NCI-H2081 (cell line): ENCODE measurements around the gene RIOK3.
A peak's percentile ranks its signal among the peaks of the same experiment; 100 is the strongest.
"Not testable (repeated sequence)": the region's sequence is repeated elsewhere in the genome, so short reads cannot be mapped to it uniquely, and the experiment has no call there.

ENCODE experiments used
- DNase-seq, 2 experiments: peaks; one replicate each; lab custom pipeline; 2025; lab: John Stamatoyannopoulos, UW

The RIOK3 gene

DNA sequence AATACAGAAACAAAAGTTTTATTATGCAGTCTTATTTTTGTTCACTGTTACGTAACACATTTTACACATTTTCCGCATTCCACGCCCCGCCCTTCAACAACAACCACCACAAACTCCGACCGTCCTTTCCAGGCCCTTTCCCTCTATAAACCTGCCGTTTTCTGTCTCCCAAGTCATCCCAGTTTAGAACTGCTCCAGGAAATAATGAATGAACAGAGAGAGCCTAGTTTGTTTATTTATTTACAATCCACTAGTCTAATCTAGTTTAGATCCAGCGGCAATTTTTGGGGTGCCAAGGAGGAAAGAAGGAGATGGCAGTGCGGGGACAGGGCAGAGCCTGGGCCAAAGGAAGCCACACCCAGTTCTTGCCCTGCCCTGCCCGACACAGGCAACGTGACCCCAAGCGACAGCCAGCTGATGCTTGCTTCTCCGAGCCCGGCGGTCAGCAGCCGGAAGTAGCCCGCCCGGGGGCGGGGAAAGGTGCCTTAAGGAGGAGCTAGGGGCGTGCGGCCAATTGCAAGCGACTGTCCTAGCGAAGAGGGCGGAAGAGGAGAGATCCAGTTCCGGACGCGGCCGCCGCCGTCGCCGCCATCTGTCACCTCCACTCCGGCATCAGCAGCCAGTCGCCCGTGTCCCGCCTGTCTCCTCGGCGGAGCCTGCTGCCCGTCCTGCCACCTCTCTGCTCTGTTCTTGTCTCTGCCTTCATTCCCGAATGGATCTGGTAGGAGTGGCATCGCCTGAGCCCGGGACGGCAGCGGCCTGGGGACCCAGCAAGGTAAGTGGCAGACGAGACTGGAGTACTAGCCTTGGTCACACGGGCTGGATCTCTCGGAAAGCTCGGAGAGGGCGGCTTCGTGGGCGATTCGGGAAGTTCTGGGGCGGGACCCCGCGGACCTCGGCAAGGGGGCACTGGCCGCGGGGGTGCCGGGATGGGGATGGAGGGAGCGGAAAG is at the start of gene RIOK3:
RIOK3 (plus strand) TSS at position 560 of the 952 bp plus-strand sequence; CDS start at position 713, 153 bp downstream.
- peak; percentile 91 to 96 for DNase-seq

DNA sequence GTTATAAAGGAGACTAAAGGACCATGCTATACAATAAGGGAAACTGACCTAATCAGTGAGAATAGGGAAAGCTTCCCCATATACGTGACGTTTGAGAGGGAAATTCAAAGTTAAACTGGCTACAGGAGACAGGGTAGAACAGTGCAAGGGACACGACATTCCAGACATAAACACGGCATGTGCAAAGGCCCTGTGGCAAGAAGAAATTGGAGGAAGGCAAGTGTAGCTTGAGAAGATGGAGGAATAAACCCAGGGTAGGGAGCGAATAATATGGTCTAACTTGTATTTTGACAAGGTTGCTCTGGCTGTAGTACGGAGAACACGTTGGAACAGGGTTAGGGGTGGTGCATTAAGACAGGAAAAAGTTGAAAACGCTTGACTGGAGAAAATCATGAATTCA is 49.8 kb upstream of the RIOK3 start:
- DNase-seq: no peak

DNA sequence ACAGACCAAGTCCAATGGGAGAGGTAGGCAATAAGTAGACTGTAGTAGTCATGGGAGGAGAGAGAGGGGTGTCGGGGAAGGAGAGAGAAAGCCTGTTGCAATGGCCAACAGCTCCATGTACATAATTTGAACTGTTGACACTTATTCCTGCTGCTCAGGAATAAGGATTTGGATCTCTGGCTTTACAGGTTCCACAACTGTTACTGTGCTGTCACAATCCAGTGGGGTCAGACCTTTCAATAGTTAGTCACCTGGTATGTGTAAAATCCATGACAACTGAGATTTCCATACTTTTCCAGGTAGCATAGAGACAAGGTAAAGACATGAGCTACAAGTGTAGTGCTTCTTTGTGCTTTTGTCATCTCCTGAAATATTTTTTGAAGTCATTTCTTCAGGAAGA is 47.5 kb upstream of the RIOK3 start:
- DNase-seq: no peak

DNA sequence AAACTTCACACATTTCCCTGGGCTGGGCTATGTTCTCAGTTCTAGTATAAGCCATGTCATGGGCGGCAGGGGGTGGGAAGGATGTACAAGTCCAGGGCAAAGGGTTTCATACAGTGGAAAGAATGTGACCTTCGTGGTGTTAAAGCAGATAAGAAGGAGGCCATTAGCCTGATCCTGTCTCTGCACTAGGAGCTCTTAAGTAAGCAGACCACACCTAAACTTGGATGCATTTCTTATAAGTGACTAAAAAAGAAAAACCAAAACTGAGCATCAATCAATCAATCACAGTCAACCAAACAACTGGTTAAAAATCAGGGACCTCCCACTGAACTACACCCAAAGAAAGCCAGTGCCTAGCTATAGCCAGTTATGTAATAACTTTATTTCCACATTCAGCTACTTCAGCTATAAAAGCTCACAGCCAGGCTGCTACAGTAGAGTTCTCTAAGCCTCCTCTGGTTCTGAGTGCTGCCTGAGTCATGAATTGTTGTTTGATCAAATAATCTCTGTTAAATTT is 46.8 kb upstream of the RIOK3 start:
- DNase-seq: no peak

DNA sequence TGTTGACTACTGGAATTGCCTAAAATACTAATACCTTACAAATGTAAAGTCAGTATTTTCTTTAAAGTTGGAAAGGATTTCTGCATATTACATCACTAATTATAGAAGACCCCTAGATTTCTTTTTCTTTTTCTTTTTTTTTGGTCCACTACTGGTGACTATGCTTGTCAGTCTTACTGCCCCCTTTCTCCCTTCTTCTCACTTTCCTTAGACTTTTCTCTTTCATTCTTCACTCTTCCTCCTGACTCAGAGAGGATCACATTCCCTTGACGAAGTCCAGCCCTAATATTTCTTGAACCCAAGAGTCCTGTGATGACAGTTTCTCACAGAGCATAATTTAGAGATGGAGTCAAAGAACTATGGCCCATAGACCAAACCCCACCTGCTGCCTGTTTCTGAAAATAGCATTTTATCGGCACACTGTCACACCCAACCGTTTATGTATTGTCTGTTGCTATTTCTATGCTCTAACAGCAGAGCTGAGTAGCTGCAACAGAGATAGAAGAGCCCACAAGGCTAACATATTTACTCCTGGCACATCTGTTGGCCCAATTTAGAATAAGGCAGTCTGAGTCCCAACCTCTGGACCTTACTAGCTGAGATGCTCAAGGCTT is 40.6 kb upstream of the RIOK3 start:
- no peak for DNase-seq

- DNase-seq: no peak
Observed at GRCh38 chr18:23415515-23415914, 37.6 kb upstream of the RIOK3 start.

- DNase-seq: no peak
Observed at GRCh38 chr18:23416298-23416697, 36.8 kb upstream of the RIOK3 start.

- DNase-seq: no peak
Observed at GRCh38 chr18:23421277-23421676, 31.8 kb upstream of the RIOK3 start.

DNA sequence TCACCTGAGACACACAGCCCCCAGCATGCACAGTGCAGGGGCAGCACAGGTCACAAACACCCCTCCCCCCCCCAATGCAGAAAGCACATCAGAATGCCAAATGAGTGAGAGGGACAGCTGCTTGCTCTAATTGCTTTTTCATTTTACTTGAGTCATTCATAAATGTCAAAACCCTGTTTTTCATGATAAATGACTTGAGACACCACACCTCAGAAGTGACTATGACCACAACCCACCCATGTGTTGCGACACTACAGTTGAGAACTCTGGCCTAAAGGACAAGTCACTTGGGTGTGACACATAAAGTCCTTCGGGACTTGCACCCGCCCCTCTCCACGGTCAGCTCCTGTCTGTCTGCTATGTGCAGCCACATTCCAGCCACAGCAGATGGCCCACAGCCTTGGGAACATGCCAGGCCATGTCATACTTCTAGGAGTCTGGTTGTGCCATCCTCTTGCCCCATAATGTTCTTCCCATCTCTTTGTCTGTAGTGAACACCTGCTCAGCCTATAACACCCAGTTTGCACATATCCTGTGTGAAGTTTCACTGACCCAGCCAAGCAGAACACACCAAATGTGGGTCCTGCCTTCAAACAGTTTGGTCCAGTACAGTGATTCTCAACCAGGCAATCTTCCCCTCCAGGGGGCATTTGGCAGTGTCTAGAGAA is 30.2 kb upstream of the RIOK3 start:
- DNase-seq: no peak

DNA sequence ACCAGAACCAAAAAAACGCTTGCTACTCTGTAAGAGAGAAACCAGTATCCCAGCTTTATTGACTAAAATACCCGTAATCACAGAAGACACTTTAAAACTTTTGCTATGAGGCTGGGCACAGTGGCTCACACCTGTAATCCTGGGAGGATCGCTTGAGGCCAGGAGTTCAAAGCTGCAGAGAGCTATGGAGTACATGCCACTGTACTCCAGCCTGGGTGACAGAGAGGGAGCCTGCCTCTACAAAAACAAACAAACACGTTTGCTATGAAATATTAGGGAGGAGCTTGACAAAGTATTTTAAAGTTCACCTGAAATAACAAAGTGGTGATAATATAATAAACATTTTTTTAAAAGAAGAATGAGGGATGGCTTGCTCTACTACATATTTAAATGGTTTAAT is 28.5 kb upstream of the RIOK3 start:
- DNase-seq: no peak

- DNase-seq: no peak
Observed at GRCh38 chr18:23428821-23429220, 24.3 kb upstream of the RIOK3 start.

- DNase-seq: not testable (repeated sequence)
Observed at GRCh38 chr18:23429538-23429937, 23.5 kb upstream of the RIOK3 start.

DNA sequence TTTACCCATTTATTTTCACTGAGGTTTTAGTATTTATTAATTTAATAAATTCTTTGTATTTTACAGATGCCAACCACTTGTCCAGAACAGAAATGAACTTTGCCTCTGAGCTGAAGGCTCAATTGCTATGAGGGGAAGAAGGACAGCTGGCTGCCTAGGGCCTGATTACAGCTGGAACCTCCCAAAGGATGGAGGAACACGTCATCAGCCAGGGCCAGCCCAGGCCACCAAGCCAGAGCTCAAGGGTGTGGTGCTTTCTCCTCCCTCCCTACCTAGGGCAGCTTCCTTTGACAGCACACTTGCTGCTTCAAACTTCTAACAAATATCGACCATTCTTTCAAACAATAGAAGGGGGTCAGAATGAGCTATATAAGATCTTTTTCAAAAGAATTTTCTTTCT is 19.7 kb upstream of the RIOK3 start:
- DNase-seq: no peak

DNA sequence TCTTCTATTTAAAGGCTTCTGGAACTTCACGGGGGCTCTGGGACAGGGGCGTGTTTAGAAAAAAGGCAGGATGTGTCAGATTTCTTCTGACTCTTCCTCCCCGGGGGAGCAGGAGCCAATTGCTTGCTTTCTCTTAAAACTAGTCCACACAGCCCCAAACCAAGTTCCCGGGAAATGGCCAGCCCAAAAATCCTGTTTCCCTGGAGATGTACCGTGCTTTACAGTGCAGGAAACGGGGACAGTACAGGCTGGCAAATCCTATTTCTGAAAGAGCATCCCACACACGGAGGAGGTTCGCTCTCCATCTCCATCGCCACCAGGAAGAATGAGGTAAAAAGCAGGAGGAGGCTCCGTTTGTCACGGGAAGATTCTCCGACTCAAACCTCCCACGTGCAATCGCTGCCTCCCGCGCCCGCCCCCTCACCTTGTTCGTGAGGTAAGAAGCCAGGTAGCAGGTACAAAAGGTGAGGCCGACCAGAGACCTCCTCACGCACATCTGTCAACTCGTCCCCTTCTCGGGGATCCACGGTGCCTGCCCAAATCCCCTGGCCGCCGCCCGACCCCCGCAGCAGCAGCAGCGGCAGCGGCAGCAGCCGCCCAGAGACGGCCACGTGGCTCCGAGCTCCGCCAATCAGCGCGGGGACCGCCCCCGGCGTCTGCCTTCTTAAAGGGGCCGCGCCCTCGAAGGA is 15.6 kb upstream of the RIOK3 start:
- DNase-seq: peak; percentile 69 to 80

DNA sequence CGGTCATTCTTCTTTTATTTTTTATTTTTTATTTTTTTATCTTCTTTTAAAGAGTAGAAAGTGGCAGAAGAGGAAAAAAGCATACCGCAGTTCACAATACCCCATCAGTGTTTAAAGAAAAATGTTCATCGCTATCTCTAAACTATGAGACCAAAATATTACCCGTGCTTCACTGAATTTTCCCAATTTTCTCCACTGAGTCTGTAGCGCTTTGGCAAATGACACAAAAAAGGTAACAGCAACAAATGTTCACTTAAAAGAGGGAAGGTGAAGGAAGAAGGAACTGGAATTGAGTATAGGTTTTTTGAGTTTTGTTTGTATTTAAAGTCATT is 15.1 kb upstream of the RIOK3 start:
- no peak for DNase-seq

DNA sequence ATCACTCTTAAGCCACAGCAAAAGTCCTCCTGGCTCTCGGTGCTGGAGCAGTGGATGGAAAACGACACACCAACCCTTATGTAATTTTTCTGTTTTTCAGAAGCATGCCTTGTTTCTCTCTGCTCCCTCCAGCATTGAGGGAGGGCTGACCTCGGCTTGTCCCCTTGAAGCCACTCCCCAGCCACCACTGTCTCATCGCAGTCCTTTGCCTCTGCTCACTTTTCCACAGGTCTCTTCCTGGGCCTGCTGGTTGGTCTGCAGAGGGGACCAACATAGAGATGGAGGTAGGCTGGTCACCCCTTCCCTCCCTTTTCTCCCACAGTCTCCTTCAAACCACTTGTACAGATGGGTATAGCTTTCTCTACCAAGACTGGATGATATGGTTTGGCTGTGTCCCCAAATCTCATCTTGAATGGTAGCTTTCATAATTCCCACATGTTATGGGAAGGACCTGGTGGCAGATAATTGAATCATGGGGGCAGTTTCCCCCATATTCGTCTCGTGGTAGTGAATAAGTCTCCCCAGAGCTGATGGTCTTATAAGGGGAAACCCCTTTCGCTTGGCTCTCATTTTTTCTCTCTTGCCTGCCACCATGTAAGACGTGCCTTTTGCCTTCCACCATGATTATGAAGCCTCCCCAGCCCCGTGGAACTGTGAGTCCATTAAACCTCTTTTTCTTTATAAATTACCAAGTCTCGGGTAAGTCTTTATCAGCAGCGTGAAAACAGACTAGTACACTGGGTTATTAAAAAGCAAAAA is 14.3 kb upstream of the RIOK3 start:
- no peak for DNase-seq

DNA sequence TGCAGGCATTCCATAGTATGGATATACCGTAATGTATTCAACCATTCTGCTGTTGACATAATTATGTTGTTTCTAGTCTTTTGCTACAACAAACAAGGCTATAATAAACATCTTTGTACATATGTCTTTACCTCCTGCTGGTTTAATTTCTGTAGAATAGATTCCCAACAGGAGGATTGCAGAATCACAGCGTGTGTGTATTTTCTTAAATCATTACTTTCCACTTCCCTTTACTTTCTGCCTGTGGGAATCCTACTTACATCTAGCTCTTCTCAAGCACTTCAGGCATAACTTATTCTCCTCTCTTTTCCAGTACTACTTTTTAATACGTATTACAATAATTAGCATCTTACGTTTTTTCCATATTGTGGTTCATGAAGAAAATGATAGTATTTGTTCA is 13.0 kb upstream of the RIOK3 start:
- no peak for DNase-seq

GRCh38 chr18:23442958-23443357 is 10.1 kb upstream of the RIOK3 start:
- DNase-seq: no peak

DNA sequence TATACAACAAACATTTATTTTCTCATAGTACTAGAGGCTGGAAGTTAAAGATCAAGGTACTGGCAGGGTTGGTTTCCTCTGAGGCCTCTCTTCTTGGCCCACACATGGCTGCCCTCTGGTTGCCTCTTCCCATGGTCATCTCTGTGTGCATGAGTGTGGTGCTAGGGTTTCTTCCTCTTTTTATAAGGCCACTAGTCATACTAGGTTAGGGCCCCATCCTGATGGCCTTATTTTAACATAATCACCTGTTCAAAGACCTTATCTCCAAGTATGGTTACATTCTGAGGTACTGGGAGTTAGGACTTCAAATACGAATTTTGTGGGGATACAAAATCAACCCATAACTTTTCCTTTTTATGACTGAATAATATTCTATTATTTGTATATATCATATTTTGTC is 4.8 kb upstream of the RIOK3 start:
- no peak for DNase-seq

DNA sequence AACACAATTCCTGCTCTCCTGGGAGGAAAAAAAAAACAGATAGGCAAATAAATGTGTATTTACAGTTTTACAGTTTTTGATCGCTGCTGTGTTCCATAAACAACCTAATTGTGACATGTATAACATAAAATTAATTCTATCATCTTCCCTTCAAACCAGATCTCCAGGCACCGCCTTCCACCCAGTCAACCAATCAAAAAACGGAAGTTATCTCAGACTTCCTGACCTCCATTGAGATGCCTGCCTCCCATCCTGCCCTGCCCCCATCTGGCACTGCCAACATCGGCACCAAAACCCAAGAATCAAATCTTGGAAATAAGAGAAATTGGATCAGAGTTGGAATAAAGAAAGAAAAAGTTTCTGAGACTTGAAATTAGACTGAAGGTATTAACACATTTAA is 3.1 kb upstream of the RIOK3 start:
- no peak for DNase-seq

- DNase-seq: no peak
Observed at GRCh38 chr18:23451011-23451410, 2.1 kb upstream of the RIOK3 start.
